Fibroblast of skin of right biceps (primary cell): ENCODE measurements around the gene TIMM17A.
"Not testable (repeated sequence)": the region's sequence is repeated elsewhere in the genome, so short reads cannot be mapped to it uniquely, and the experiment has no call there.

ENCODE experiments used
- DNase-seq: peaks from one replicate; pipeline ENCODE4 v3.0.0-alpha.2; 2013

TIMM17A gene

DNA sequence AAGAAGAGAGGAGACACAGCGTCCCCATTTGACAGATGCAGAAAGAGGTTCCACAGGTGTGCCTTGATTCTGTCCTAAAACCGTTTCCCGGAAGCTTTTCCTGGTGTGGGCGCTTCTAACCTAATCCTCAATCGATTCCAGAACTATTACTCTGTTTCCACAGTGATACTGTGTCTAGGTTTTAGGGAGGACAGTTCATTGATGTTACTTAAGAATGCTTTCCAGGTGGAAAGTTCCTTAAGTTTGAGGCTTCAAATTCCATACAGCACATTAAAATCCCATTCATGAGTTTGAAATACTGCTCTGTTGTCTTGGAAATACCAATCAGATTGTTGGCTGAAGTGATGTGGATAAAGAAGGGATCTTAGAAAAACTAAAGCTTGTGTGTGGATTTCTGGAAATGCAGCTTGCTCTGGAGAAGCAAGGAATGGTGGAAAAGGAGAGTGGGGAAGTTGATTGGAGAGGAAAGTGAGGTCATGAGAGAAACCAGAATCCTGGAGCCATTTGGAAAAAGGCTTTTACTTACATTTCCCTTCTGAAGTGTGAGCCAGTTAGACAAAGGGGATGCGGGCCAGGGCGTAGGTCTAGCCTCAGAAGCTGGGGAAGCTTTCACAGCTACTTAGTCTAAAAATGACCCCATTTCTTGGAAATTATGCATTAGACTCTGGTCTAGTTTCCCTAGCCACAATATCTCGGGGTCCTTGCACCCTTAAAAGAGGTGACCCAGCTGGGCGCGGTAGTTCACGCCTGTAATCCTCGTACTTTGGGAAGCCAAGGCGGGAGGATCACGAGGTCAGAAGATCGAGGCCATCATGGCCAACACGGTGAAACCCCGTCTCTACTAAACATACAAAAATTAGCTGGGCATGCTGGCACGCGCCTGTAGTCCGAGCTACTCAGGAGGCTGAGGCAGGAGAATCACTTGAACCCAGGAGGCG, 61.8 kb downstream of the TIMM17A start:
- no peak for DNase-seq

DNA sequence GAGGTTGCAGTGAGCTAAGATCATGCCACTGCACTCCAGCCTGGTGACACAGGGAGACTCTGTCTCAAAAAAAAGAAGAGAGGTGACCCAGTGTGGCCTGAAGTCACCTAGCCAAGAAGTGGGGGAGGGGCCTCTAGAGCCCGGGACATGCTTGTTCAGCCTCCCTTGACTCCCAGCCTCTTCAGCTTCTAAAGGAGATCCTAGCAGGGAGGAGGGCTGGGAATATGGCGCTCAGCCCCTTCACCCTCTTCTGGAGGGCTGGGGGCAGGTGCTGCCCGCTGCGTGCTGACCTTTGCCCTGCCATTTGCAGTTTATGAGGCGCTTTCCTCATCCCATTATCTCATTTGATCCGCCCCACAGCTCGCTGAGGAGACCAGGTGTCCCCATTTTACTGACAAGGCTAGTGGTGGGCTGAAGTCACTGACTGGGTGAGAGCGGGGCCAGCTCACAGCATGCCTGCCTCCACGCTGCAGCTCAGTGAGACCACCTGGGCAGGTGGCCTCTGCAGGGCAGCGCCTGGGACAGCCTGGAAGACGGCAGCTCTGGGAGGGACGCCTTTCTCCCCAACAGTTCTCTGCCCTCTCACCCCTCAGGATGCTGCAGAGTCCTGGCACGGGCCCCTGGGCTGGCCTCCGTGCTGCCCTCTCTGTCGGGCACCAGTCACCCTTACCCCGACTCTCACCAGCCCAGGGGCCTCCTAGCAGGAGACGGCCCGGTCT, 62.6 kb downstream of the TIMM17A start:
- DNase-seq: no peak

- DNase-seq: no peak
These were observed 63.3 kb downstream of the TIMM17A start for GRCh38 chr1:202018468-202019234.

GRCh38 chr1:202019235-202019558, 63.9 kb downstream of the TIMM17A start:
- not testable (repeated sequence) for DNase-seq
